Effector memory CD8-positive, alpha-beta T cell (primary cell): ENCODE data around the gene NR1H4.
"Not testable (repeated sequence)": the region's sequence is repeated elsewhere in the genome, so short reads cannot be mapped to it uniquely, and the experiment has no call there.

Experiments used
- ATAC-seq: fragments of 150-1000 bp; cut with Tn5 transposase; replicated peaks from 2 replicates; pipeline ENCODE4 v1.10.0; 2021; ENCODE audit warnings: mild to moderate bottlenecking, moderate library complexity
- DNase-seq, 3 experiments: peaks; one replicate each; pipeline ENCODE4 v3.0.0; 2021
- H3K27ac Mint-ChIP-seq, 2 donors: one replicate each; pipeline ENCODE4 v1.8.0; 2022; ENCODE audit warnings: mild to moderate bottlenecking in 2 of 2, mixed read lengths in 2 of 2, moderate library complexity in 2 of 2
- H3K27me3 Mint-ChIP-seq, 2 donors: one replicate each; pipeline ENCODE4 v1.8.0; 2022; ENCODE audit warnings: mixed read lengths in 2 of 2
- H3K36me3 Mint-ChIP-seq: one replicate; pipeline ENCODE4 v1.8.0; 2022; ENCODE audit warnings: mild to moderate bottlenecking, moderate library complexity, mixed read lengths; ENCODE audit not compliant: insufficient read depth
- H3K4me1 Mint-ChIP-seq, 2 donors: one replicate each; pipeline ENCODE4 v1.8.0; 2022; ENCODE audit warnings: low read depth in 2 of 2, mixed read lengths in 2 of 2
- H3K4me3 Mint-ChIP-seq, 2 donors: one replicate each; pipeline ENCODE4 v1.8.0; 2022; ENCODE audit warnings: mild to moderate bottlenecking in 2 of 2, mixed read lengths in 2 of 2, moderate library complexity in 2 of 2
- H3K9me3 Mint-ChIP-seq, 2 donors: one replicate each; pipeline ENCODE4 v1.8.0; 2022; ENCODE audit warnings: mixed read lengths in 2 of 2

NR1H4 gene

GRCh38 chr12:100573292-100574186, 99.9 kb downstream of the NR1H4 start, which contains the start of gene GAS2L3:
Gene GAS2L3, plus strand, starts transcription at chr12:100573684. Its CDS starts 21,221 bp downstream, at chr12:100594905.
- ATAC-seq (peak; percentile 84), DNase-seq (peak; percentile 5 to 24 (median 7))
- H3K4me3 Mint-ChIP-seq, result peak within 1 kb of the TSS; percentile 85 to 90
- peaks cover 7 to 9% of the 10 kb centered on the region in 2 donors for H3K4me1 Mint-ChIP-seq
- peak within 1 kb of the TSS; percentile 64 to 72 for H3K27ac Mint-ChIP-seq
- no peaks in the 10 kb centered on the region for H3K9me3 Mint-ChIP-seq
- peaks cover 3% of the 10 kb centered on the region for H3K36me3 Mint-ChIP-seq
- peaks cover 25 to 28% of the 10 kb centered on the region in 2 donors for H3K27me3 Mint-ChIP-seq

GRCh38 chr12:100574187-100575074, 100.8 kb downstream of the NR1H4 start:
- no peak for ATAC-seq
- Mint-ChIP-seq H3K27ac (peak overlapping the region; percentile 64 to 72), H3K9me3 (no peaks in the 10 kb centered on the region), H3K4me3 (peak overlapping the region; percentile 85 to 90), H3K36me3 (peaks cover 3% of the 10 kb centered on the region), H3K27me3 (peaks cover 20 to 28% of the 10 kb centered on the region in 2 donors), H3K4me1 (peaks cover 7 to 9% of the 10 kb centered on the region in 2 donors)
- DNase-seq, result no peak

- Mint-ChIP-seq H3K27me3 (peaks cover 18 to 28% of the 10 kb centered on the region in 2 donors), H3K9me3 (no peaks in the 10 kb centered on the region), H3K4me1 (peaks cover 7 to 9% of the 10 kb centered on the region in 2 donors), H3K27ac (no peak overlapping the region), H3K36me3 (peaks cover 3% of the 10 kb centered on the region), H3K4me3 (no peak overlapping the region)
- no peak for DNase-seq
- ATAC-seq, result no peak
Measured at GRCh38 chr12:100576331-100577036, 102.8 kb downstream of the NR1H4 start.

GRCh38 chr12:100578923-100579322, 105.3 kb downstream of the NR1H4 start:
- DNase-seq (no peak), ATAC-seq (no peak)
- peaks cover 6 to 14% of the 10 kb centered on the region in 2 donors for H3K27me3 Mint-ChIP-seq
- no peaks in the 10 kb centered on the region for H3K36me3 Mint-ChIP-seq
- no peak overlapping the region for H3K4me3 Mint-ChIP-seq
- peaks cover 0 to 3% of the 10 kb centered on the region in 2 donors for H3K9me3 Mint-ChIP-seq
- H3K4me1 Mint-ChIP-seq, result peaks cover 4 to 5% of the 10 kb centered on the region in 2 donors
- H3K27ac Mint-ChIP-seq, result no peak overlapping the region

GRCh38 chr12:100579844-100580243, 106.2 kb downstream of the NR1H4 start:
- Mint-ChIP-seq H3K4me3 (no peak overlapping the region), H3K27me3 (peaks cover 0 to 7% of the 10 kb centered on the region in 2 donors), H3K27ac (no peak overlapping the region), H3K9me3 (peaks cover 0 to 3% of the 10 kb centered on the region in 2 donors), H3K36me3 (no peaks in the 10 kb centered on the region), H3K4me1 (no peaks in the 10 kb centered on the region)
- no peak for DNase-seq
- ATAC-seq, result no peak

GRCh38 chr12:100584256-100584655, 110.6 kb downstream of the NR1H4 start:
- Mint-ChIP-seq H3K27ac (no peak overlapping the region), H3K4me1 (no peaks in the 10 kb centered on the region)

GRCh38 chr12:100591979-100592378, 118.3 kb downstream of the NR1H4 start:
- no peak overlapping the region for H3K27ac Mint-ChIP-seq
- no peak for DNase-seq
- H3K4me1 Mint-ChIP-seq, result no peaks in the 10 kb centered on the region
- H3K9me3 Mint-ChIP-seq, result peaks cover 2 to 6% of the 10 kb centered on the region in 2 donors
- ATAC-seq, result no peak
- H3K4me3 Mint-ChIP-seq, result no peak overlapping the region
- H3K27me3 Mint-ChIP-seq, result no peaks in the 10 kb centered on the region
- no peaks in the 10 kb centered on the region for H3K36me3 Mint-ChIP-seq

More at GRCh38 chr12:100584256-100584655, 110.6 kb downstream of the NR1H4 start:
- Mint-ChIP-seq H3K36me3 (no peaks in the 10 kb centered on the region), H3K4me3 (no peak overlapping the region), H3K27me3 (peaks cover 0 to 7% of the 10 kb centered on the region in 2 donors), H3K9me3 (peaks cover 11 to 15% of the 10 kb centered on the region in 2 donors)
- DNase-seq (no peak), ATAC-seq (no peak)

GRCh38 chr12:100593490-100593889, 119.8 kb downstream of the NR1H4 start:
- no peaks in the 10 kb centered on the region for H3K4me1 Mint-ChIP-seq
- ATAC-seq, result no peak
- H3K36me3 Mint-ChIP-seq, result no peaks in the 10 kb centered on the region
- no peaks in the 10 kb centered on the region for H3K27me3 Mint-ChIP-seq
- H3K27ac Mint-ChIP-seq, result no peak overlapping the region
- no peak for DNase-seq
- H3K9me3 Mint-ChIP-seq, result peaks cover 0 to under 1% of the 10 kb centered on the region in 2 donors
- H3K4me3 Mint-ChIP-seq, result no peak overlapping the region

GRCh38 chr12:100601626-100602025, 128.0 kb downstream of the NR1H4 start:
- Mint-ChIP-seq H3K36me3 (no peaks in the 10 kb centered on the region), H3K4me3 (no peak overlapping the region), H3K4me1 (no peaks in the 10 kb centered on the region), H3K27me3 (no peaks in the 10 kb centered on the region), H3K9me3 (peaks cover 0 to 2% of the 10 kb centered on the region in 2 donors), H3K27ac (no peak overlapping the region)
- DNase-seq (no peak), ATAC-seq (no peak)

- not testable (repeated sequence) for H3K4me3 Mint-ChIP-seq, H3K27me3 Mint-ChIP-seq, ATAC-seq, H3K36me3 Mint-ChIP-seq, H3K9me3 Mint-ChIP-seq, H3K4me1 Mint-ChIP-seq, H3K27ac Mint-ChIP-seq, DNase-seq
Measured at GRCh38 chr12:100602997-100603396, 129.3 kb downstream of the NR1H4 start.

GRCh38 chr12:100608776-100609175, 135.1 kb downstream of the NR1H4 start:
- Mint-ChIP-seq H3K4me1 (no peaks in the 10 kb centered on the region), H3K4me3 (no peak overlapping the region), H3K27me3 (no peaks in the 10 kb centered on the region), H3K9me3 (peaks cover 0 to 3% of the 10 kb centered on the region in 2 donors), H3K36me3 (no peaks in the 10 kb centered on the region), H3K27ac (no peak overlapping the region)
- DNase-seq (no peak), ATAC-seq (no peak)

GRCh38 chr12:100610666-100611430, 137.2 kb downstream of the NR1H4 start:
- no peaks in the 10 kb centered on the region for H3K36me3 Mint-ChIP-seq
- peaks cover 0 to 1% of the 10 kb centered on the region in 2 donors for H3K9me3 Mint-ChIP-seq
- DNase-seq (no peak), ATAC-seq (no peak)
- no peak overlapping the region for H3K27ac Mint-ChIP-seq
- no peaks in the 10 kb centered on the region for H3K4me1 Mint-ChIP-seq
- H3K27me3 Mint-ChIP-seq, result no peaks in the 10 kb centered on the region
- no peak overlapping the region for H3K4me3 Mint-ChIP-seq
